Measurements from ENCODE around the gene MAP3K2. TPM values are rescaled to one million over a fixed set of nuclear protein-coding genes. Genes with fewer than 3 reads are reported as not detected.

The MAP3K2 gene
- total and polyA plus RNA-seq, 2 of the 4 experiments (the other 2 are of a cell fraction): 6.2 to 30.8 TPM

DNA sequence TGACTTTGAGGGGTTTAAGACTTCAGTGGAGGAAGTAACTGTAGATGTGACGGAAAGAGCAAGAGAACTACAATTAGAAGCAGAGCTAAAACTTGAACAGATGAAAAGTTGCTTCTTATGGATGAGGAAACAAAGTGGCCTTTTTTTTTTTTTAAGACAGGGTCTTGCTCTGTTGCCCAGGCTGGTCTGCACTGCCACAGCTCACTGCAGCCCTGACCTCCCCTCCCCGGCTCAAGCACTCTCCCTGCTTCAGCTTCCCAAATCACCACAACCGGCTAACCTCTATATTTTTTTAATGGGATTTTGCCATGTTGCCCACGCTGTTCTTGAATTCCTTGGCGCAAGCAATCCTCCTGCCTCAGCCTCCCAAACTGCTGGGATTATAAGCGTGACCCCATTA is 3.2 kb downstream of the MAP3K2 start:
- TF ChIP-seq MAZ (IDR thresholded peaks at IDR 0.05; ENCODE audit: borderline replicate concordance, low read depth, low read length) (no peak), FOS (IDR thresholded peaks at IDR 0.05; ENCODE audit: low read depth, low read length) (no peak), SMC3 (IDR thresholded peaks at IDR 0.05; ENCODE audit: low read depth, low read length) (no peak), CHD1 (IDR thresholded peaks at IDR 0.05; ENCODE audit: low read depth, low read length) (no peak), RCOR1 (IDR thresholded peaks at IDR 0.05; ENCODE audit: insufficient replicate concordance, low read length) (no peak), CEBPB (IDR thresholded peaks at IDR 0.05; ENCODE audit: low read depth, low read length) (no peak), USF2 (IDR thresholded peaks at IDR 0.05; ENCODE audit: low read depth, low read length) (no peak), MXI1 (IDR thresholded peaks at IDR 0.05; ENCODE audit: borderline replicate concordance, low read depth, low read length) (no peak), BHLHE40 (IDR thresholded peaks at IDR 0.05; ENCODE audit: low read depth, low read length) (no peak), MAFK (IDR thresholded peaks at IDR 0.05; ENCODE audit: low read depth, low read length) (no peak), NFE2L2 (IDR thresholded peaks at IDR 0.05; ENCODE audit: low read depth, low read length) (no peak), RAD21 (IDR thresholded peaks at IDR 0.05; ENCODE audit: low read length) (no peak)
- TF ChIP-seq, protein P1, sequence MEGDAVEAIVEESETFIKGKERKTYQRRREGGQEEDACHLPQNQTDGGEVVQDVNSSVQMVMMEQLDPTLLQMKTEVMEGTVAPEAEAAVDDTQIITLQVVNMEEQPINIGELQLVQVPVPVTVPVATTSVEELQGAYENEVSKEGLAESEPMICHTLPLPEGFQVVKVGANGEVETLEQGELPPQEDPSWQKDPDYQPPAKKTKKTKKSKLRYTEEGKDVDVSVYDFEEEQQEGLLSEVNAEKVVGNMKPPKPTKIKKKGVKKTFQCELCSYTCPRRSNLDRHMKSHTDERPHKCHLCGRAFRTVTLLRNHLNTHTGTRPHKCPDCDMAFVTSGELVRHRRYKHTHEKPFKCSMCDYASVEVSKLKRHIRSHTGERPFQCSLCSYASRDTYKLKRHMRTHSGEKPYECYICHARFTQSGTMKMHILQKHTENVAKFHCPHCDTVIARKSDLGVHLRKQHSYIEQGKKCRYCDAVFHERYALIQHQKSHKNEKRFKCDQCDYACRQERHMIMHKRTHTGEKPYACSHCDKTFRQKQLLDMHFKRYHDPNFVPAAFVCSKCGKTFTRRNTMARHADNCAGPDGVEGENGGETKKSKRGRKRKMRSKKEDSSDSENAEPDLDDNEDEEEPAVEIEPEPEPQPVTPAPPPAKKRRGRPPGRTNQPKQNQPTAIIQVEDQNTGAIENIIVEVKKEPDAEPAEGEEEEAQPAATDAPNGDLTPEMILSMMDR (conservative IDR thresholded peaks at IDR 0.05; ENCODE audit: low read depth, low read length): no peak
- TF ChIP-seq, protein P2, sequence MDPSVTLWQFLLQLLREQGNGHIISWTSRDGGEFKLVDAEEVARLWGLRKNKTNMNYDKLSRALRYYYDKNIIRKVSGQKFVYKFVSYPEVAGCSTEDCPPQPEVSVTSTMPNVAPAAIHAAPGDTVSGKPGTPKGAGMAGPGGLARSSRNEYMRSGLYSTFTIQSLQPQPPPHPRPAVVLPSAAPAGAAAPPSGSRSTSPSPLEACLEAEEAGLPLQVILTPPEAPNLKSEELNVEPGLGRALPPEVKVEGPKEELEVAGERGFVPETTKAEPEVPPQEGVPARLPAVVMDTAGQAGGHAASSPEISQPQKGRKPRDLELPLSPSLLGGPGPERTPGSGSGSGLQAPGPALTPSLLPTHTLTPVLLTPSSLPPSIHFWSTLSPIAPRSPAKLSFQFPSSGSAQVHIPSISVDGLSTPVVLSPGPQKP (IDR thresholded peaks at IDR 0.05; ENCODE audit: borderline replicate concordance, low read depth, low read length): no peak
- no peak overlapping the region for H4K91ac ChIP-seq (ENCODE audit: insufficient read depth, low read depth, low read length)
- peaks cover 5% of the 10 kb centered on the region; the same call in 1 of the 2 replicates for H3K4me1 ChIP-seq (ENCODE audit: control insufficient read depth, insufficient read depth, low read length)
- H4K8ac ChIP-seq (ENCODE audit: low read depth in 2 of 2, low read length in 2 of 2): no peak overlapping the region
- peaks cover 6% of the 10 kb centered on the region; the same call in 1 of the 2 replicates for H3K9me1 ChIP-seq (ENCODE audit: insufficient read depth, low read length)
- H3K14ac ChIP-seq (replicated peaks; ENCODE audit: low read depth, low read length): no peak overlapping the region
- no peak overlapping the region for H2BK20ac ChIP-seq (ENCODE audit: low read depth, low read length)
- DNase-seq: no peak
- H3K4ac ChIP-seq (ENCODE audit: low read depth, low read length): no peak overlapping the region
- peaks cover 61% of the 10 kb centered on the region for H4K20me1 ChIP-seq (ENCODE audit: insufficient read depth, low read length)
- no peak overlapping the region for H2AK9ac ChIP-seq (replicated peaks; ENCODE audit: low read depth, low read length, poor library complexity)
- H3K79me1 ChIP-seq (ENCODE audit: low read depth in 1 of 2, low read length in 2 of 2): peaks cover 15 to 49% of the 10 kb centered on the region in 2 experiments; a peak in 3 of 4 replicates
- H2BK15ac ChIP-seq (ENCODE audit: low read depth, low read length): no peak overlapping the region
- H3K36me3 ChIP-seq (ENCODE audit: control insufficient read depth, insufficient read depth, low read length): no peaks in the 10 kb centered on the region
- H2BK5ac ChIP-seq (ENCODE audit: low read depth, low read length, poor library complexity, severe bottlenecking): no peak overlapping the region
- in situ Hi-C loops (cut with MboI; ENCODE audit: low sequenced_read_pairs): no loop called here
- H3K4me3 ChIP-seq (ENCODE audit: insufficient read depth, low read depth, low read length): no peak overlapping the region
- no CpG with 5 or more reads among the region's 6 CpGs for WGBS, 2 experiments (ENCODE audit: extremely low coverage in 2 of 2, insufficient read length in 1 of 2)
- POLR2A ChIA-PET (ENCODE audit: unreplicated experiment): no interaction called here
- BruUV-seq (replicated peaks): no TSS peak
- CTCF ChIA-PET: interaction anchor here (0.6 kb wide), 1 partner anchor 44 kb away, joined by 3 read pairs; no protein-coding TSS in a partner anchor
- no peaks in the 10 kb centered on the region for H3K9me3 ChIP-seq (ENCODE audit: control insufficient read depth, insufficient read depth, low read length)
- intact Hi-C loops (cut with micrococcal nuclease): loop anchor here (10.0 kb wide), 1 partner anchor 90 kb away; no protein-coding TSS in a partner anchor
- H2AK5ac ChIP-seq (ENCODE audit: low read depth, low read length): no peak overlapping the region
- no peak for ATAC-seq (ENCODE audit: low read depth)
- H3K4me2 ChIP-seq (ENCODE audit: low read depth, low read length): no peak overlapping the region
- no peak overlapping the region for H4K5ac ChIP-seq (ENCODE audit: low read depth, low read length)
- H3K56ac ChIP-seq (ENCODE audit: extremely low read depth, insufficient read depth, low read length): no peak overlapping the region
- dilution Hi-C loops (cut with HindIII; ENCODE audit: low sequenced_read_pairs, unreplicated experiment): no loop called here
- H3K9ac ChIP-seq (ENCODE audit: low read depth, low read length): no peak overlapping the region
- H2BK120ac ChIP-seq (ENCODE audit: low read depth, low read length): no peak overlapping the region
- no peak overlapping the region for H3K18ac ChIP-seq (ENCODE audit: low read depth, low read length)
- H3K23ac ChIP-seq (ENCODE audit: low read depth, low read length): no peak overlapping the region
- H3K27me3 ChIP-seq (ENCODE audit: control insufficient read depth, insufficient read depth, low read length): no peaks in the 10 kb centered on the region
- no peak overlapping the region for H3K27ac ChIP-seq (ENCODE audit: insufficient read depth, low read length)
- H2AFZ ChIP-seq (replicated peaks; ENCODE audit: low read length, poor library complexity): no peak overlapping the region
